ENCODE measurements around the gene MAN2B2.

DNA sequence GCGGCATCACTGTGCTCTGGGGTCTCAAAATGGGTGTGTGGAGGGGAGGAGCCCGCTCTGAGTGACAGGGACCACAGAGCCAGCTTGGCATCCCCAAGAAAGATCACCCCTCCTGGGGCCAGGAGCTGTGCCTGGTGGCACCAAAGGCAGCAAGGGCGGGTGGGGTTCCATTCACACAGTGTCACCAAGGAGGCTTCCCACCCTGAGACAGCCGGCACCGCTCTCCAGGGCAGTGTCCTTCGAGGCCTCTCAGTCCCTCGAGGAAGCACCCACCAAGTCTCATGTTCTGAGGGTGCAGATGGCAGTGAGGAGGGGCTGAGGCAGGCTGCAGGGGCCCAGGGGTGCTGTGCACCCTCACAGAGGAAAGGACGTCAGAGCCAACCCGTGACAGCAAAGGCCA lies 44.0 kb upstream of the MAN2B2 start:
- TF ChIP-seq, protein P1, sequence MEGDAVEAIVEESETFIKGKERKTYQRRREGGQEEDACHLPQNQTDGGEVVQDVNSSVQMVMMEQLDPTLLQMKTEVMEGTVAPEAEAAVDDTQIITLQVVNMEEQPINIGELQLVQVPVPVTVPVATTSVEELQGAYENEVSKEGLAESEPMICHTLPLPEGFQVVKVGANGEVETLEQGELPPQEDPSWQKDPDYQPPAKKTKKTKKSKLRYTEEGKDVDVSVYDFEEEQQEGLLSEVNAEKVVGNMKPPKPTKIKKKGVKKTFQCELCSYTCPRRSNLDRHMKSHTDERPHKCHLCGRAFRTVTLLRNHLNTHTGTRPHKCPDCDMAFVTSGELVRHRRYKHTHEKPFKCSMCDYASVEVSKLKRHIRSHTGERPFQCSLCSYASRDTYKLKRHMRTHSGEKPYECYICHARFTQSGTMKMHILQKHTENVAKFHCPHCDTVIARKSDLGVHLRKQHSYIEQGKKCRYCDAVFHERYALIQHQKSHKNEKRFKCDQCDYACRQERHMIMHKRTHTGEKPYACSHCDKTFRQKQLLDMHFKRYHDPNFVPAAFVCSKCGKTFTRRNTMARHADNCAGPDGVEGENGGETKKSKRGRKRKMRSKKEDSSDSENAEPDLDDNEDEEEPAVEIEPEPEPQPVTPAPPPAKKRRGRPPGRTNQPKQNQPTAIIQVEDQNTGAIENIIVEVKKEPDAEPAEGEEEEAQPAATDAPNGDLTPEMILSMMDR (IDR thresholded peaks at IDR 0.05) = no peak
- no peak for TF ChIP-seq POLR2AphosphoS5 (IDR thresholded peaks at IDR 0.05; ENCODE audit: low read depth, low read length)
- no peak for TF ChIP-seq TCF7L2 (IDR thresholded peaks at IDR 0.05; ENCODE audit: low read depth, low read length)
- TF ChIP-seq, protein P2, sequence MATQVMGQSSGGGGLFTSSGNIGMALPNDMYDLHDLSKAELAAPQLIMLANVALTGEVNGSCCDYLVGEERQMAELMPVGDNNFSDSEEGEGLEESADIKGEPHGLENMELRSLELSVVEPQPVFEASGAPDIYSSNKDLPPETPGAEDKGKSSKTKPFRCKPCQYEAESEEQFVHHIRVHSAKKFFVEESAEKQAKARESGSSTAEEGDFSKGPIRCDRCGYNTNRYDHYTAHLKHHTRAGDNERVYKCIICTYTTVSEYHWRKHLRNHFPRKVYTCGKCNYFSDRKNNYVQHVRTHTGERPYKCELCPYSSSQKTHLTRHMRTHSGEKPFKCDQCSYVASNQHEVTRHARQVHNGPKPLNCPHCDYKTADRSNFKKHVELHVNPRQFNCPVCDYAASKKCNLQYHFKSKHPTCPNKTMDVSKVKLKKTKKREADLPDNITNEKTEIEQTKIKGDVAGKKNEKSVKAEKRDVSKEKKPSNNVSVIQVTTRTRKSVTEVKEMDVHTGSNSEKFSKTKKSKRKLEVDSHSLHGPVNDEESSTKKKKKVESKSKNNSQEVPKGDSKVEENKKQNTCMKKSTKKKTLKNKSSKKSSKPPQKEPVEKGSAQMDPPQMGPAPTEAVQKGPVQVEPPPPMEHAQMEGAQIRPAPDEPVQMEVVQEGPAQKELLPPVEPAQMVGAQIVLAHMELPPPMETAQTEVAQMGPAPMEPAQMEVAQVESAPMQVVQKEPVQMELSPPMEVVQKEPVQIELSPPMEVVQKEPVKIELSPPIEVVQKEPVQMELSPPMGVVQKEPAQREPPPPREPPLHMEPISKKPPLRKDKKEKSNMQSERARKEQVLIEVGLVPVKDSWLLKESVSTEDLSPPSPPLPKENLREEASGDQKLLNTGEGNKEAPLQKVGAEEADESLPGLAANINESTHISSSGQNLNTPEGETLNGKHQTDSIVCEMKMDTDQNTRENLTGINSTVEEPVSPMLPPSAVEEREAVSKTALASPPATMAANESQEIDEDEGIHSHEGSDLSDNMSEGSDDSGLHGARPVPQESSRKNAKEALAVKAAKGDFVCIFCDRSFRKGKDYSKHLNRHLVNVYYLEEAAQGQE (IDR thresholded peaks at IDR 0.05; ENCODE audit: insufficient read depth in 1 of 2, low read depth in 2 of 2, low read length in 1 of 2) = no peak

All from Panc1 (cell line).